ENCODE results near the gene SLAIN2. TPM values are rescaled to one million over a fixed set of nuclear protein-coding genes. Genes with fewer than 3 reads are reported as not detected.

Gene SLAIN2
- total RNA-seq, 1 donor from 2014 or later = 91.4 TPM

- no peak for DNase-seq (ENCODE audit: low spot score)
Measured at GRCh38 chr4:48370260-48371134, 29.2 kb downstream of the SLAIN2 start.

- no peak for DNase-seq (ENCODE audit: low spot score)
Measured at GRCh38 chr4:48372272-48372671, 30.9 kb downstream of the SLAIN2 start.

- peak; percentile 18 for DNase-seq (ENCODE audit: low spot score)
Measured at GRCh38 chr4:48375651-48376304, 34.4 kb downstream of the SLAIN2 start.

- DNase-seq (ENCODE audit: low spot score) = no peak
Measured at GRCh38 chr4:48379587-48380180, 38.4 kb downstream of the SLAIN2 start.

- no peak for DNase-seq (ENCODE audit: low spot score)
Measured at GRCh38 chr4:48380583-48381167, 39.3 kb downstream of the SLAIN2 start.

- DNase-seq (ENCODE audit: low spot score) = no peak
Measured at GRCh38 chr4:48388525-48389154, 47.3 kb downstream of the SLAIN2 start.

GRCh38 chr4:48396043-48396442, 54.7 kb downstream of the SLAIN2 start:
- DNase-seq (ENCODE audit: low spot score) = no peak

- DNase-seq (ENCODE audit: low spot score) = no peak
Measured at GRCh38 chr4:48400416-48400815, 59.1 kb downstream of the SLAIN2 start.

GRCh38 chr4:48403358-48403757, 62.0 kb downstream of the SLAIN2 start:
- no peak for DNase-seq (ENCODE audit: low spot score)

GRCh38 chr4:48403779-48404178, 62.5 kb downstream of the SLAIN2 start:
- DNase-seq (ENCODE audit: low spot score) = no peak

- DNase-seq (ENCODE audit: low spot score) = no peak
Measured at GRCh38 chr4:48405924-48406323, 64.6 kb downstream of the SLAIN2 start.

GRCh38 chr4:48409203-48409602, 67.9 kb downstream of the SLAIN2 start:
- no peak for DNase-seq (ENCODE audit: low spot score)

- DNase-seq (ENCODE audit: low spot score) = no peak
Measured at GRCh38 chr4:48410812-48411211, 69.5 kb downstream of the SLAIN2 start.

- no peak for DNase-seq (ENCODE audit: low spot score)
Measured at GRCh38 chr4:48420144-48420543, 78.8 kb downstream of the SLAIN2 start.

GRCh38 chr4:48421101-48421500, 79.8 kb downstream of the SLAIN2 start:
- no peak for DNase-seq (ENCODE audit: low spot score)

GRCh38 chr4:48428926-48429325, 87.6 kb downstream of the SLAIN2 start:
- no peak for DNase-seq (ENCODE audit: low spot score)

GRCh38 chr4:48429709-48430474, 88.6 kb downstream of the SLAIN2 start:
- DNase-seq (ENCODE audit: low spot score) = no peak

GRCh38 chr4:48431401-48431800, 90.1 kb downstream of the SLAIN2 start:
- DNase-seq (ENCODE audit: low spot score) = no peak

GRCh38 chr4:48432017-48432416, 90.7 kb downstream of the SLAIN2 start:
- DNase-seq (ENCODE audit: low spot score) = no peak

GRCh38 chr4:48436318-48436717, 95.0 kb downstream of the SLAIN2 start:
- DNase-seq (ENCODE audit: low spot score) = no peak

GRCh38 chr4:48439988-48440387, 98.7 kb downstream of the SLAIN2 start:
- DNase-seq (ENCODE audit: low spot score) = no peak

Measured in mucosa of gallbladder (tissue), 1 donor.